Measurements from ENCODE around the gene ARPC2. TPM values are rescaled to one million over a fixed set of nuclear protein-coding genes. Genes with fewer than 3 reads are reported as not detected.
"Not testable (repeated sequence)": the region's sequence is repeated elsewhere in the genome, so short reads cannot be mapped to it uniquely, and the experiment has no call there.

Gene ARPC2
- total RNA-seq, 4 donors from 2014 or later, result 275 to 314 (median 287) TPM

DNA sequence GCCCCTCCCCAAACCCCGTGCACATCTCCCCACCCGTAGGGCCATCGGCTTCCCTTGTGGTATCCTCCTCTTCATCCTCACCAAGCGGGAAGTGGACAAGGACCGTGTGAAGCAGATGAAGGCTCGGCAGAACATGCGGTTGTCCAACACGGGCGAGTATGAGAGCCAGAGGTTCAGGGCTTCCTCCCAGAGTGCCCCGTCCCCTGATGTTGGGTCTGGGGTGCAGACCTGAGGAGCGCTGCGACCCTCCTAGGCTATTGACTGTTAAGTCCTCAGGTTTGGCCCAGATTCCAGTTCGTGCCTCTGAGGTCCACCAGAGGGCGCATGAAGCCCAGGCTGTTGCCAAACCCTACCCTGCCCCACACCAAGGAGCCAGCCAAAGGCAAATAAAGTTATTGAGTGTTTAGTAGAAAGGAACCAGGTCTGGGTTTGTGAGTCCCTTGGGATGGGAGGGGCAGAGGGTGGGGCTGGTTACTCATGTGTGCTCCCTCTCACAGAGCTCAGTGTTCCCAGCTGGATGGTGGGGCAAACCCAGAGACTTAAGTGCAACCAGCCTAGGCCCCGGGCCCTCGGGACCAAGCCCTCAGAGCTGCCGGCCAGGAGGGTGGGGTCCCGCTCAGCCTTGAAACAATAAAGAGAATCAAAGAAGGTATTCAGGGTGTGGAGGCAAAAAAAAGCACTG, 55.7 kb downstream of the ARPC2 start:
- WGBS, 2 donors (ENCODE audit: low coverage in 1 of 2), result 10% methylated on average over 2 to 5 of the region's 18 CpGs
- no peaks in the 10 kb centered on the region for H3K9me3 ChIP-seq
- H3K27ac ChIP-seq, result peak overlapping the region; percentile 1 to 80 (median 80)
- ATAC-seq, result peak; percentile 74
- no peaks in the 10 kb centered on the region for H3K27me3 ChIP-seq
- H3K4me3 ChIP-seq, result peak overlapping the region in 1 of 2 donors; percentile 15
- peaks cover 3 to 69% (median 25%) of the 10 kb centered on the region in 3 donors for H3K4me1 ChIP-seq
- H3K36me3 ChIP-seq, result peaks cover 0 to 45% of the 10 kb centered on the region in 2 donors
- TF ChIP-seq, protein P1, sequence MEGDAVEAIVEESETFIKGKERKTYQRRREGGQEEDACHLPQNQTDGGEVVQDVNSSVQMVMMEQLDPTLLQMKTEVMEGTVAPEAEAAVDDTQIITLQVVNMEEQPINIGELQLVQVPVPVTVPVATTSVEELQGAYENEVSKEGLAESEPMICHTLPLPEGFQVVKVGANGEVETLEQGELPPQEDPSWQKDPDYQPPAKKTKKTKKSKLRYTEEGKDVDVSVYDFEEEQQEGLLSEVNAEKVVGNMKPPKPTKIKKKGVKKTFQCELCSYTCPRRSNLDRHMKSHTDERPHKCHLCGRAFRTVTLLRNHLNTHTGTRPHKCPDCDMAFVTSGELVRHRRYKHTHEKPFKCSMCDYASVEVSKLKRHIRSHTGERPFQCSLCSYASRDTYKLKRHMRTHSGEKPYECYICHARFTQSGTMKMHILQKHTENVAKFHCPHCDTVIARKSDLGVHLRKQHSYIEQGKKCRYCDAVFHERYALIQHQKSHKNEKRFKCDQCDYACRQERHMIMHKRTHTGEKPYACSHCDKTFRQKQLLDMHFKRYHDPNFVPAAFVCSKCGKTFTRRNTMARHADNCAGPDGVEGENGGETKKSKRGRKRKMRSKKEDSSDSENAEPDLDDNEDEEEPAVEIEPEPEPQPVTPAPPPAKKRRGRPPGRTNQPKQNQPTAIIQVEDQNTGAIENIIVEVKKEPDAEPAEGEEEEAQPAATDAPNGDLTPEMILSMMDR (IDR thresholded peaks at IDR 0.05), result peak in 3 of 4 experiments; percentile 92 to 95 (median 95)
- TF ChIP-seq POLR2AphosphoS5 (IDR thresholded peaks at IDR 0.05) (peak; percentile 80), POLR2A (IDR thresholded peaks at IDR 0.05) (no peak)

DNA sequence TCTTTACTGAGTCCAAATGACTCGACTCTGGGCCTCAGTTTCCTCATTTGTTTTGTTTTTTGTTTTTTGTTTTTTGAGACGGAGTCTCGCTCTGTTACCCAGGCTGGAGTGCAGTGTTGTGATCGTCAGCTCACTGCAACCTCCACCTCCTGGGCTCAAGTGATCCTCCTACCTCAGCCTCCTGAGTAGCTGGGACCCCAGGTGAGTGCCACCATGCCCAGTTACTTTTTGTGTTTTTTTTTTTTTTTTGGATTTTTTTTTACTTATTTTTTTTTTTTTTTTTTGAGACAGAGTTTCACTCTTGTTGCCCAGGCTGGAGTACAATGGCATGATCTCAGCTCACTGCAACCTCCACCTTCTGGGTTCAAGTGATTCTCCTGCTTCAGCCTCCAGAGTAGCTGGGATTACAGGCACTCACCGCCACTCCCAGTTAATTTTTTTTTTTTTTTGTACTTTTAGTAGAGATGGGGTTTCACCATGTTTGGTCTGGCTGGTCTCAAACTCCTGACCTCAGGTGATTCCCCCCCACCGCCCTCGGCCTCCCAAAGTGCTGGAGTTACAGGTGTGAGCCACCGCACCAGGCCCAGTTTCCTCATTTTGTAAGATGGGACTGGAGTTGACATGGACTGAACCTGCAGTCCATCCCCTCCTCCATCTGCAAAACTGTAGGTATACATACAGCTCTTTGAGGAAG, 56.4 kb downstream of the ARPC2 start:
- ATAC-seq, H3K27me3 ChIP-seq, H3K4me3 ChIP-seq, H3K9me3 ChIP-seq: not testable (repeated sequence)
- H3K27ac ChIP-seq, result peak overlapping the region; percentile 1 to 80 (median 80)
- peaks cover 3 to 69% (median 25%) of the 10 kb centered on the region in 3 donors for H3K4me1 ChIP-seq
- H3K36me3 ChIP-seq, result peaks cover 0 to 50% of the 10 kb centered on the region in 2 donors
- WGBS, 2 donors (ENCODE audit: low coverage in 1 of 2), result 67 to 85% methylated on average over 4 to 5 of the region's 8 CpGs

DNA sequence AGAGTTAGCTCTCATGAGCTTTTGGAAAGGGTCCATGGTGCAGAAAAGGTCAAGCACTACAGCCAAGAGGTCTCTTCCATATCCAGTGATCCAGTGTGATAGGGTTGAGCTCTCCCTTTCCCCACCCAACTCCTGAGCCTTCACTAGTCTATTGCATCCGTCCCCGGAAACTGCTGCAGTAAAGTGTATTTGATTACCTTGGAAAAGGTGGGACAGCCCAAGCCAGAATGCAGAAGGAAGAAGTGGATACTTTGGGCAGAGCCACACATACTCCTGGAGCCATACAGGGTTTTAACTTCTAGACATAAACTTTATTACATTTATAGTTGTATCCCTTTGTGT, 56.9 kb downstream of the ARPC2 start:
- ATAC-seq, result no peak
- 35 to 83% methylated on average over 2 of the region's 2 CpGs for WGBS, 2 donors (ENCODE audit: low coverage in 1 of 2)
- H3K4me3 ChIP-seq, result no peak overlapping the region
- H3K9me3 ChIP-seq, result no peaks in the 10 kb centered on the region
- peaks cover 3 to 69% (median 23%) of the 10 kb centered on the region in 3 donors for H3K4me1 ChIP-seq
- TF ChIP-seq, protein P1 (IDR thresholded peaks at IDR 0.05), result no peak
- no peak for TF ChIP-seq EP300 (IDR thresholded peaks at IDR 0.05)
- TF ChIP-seq POLR2A (IDR thresholded peaks at IDR 0.05), result no peak
- TF ChIP-seq POLR2AphosphoS5 (IDR thresholded peaks at IDR 0.05), result no peak
- no peaks in the 10 kb centered on the region for H3K27me3 ChIP-seq
- H3K36me3 ChIP-seq, result peaks cover 0 to 55% of the 10 kb centered on the region in 2 donors
- peak overlapping the region in 3 of 4 donors; percentile 62 to 80 (median 79) for H3K27ac ChIP-seq

DNA sequence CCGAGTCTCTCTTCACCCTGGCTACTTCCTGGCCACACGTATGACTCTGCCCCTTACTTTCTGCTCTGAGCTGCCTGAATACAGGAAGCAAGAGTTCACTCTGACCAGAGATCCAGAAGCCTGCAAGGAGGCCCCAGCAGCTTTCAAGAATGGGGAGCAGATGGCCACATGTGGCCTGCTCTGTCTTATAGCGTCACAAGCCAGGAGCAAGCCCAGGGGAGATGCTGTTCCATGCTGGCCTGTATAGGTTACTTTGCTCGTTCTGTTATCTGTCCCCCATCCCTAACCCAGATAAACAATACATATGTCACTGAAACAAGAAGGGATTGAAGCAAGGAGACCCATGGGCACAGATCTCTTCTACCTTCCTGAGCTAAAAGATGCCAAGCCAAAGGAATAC, 57.6 kb downstream of the ARPC2 start:
- peaks cover 3 to 65% (median 19%) of the 10 kb centered on the region in 3 donors for H3K4me1 ChIP-seq
- no peaks in the 10 kb centered on the region for H3K27me3 ChIP-seq
- 63% methylated on average over 2 of the region's 4 CpGs; no CpG with 5 or more reads in 1 of the 2 donors for whole genome bisulfite sequencing, 2 donors (ENCODE audit: low coverage in 1 of 2)
- no peak for TF ChIP-seq EP300 (IDR thresholded peaks at IDR 0.05)
- TF ChIP-seq, protein P1 (IDR thresholded peaks at IDR 0.05), result no peak
- TF ChIP-seq POLR2AphosphoS5 (IDR thresholded peaks at IDR 0.05), result no peak
- no peak for TF ChIP-seq POLR2A (IDR thresholded peaks at IDR 0.05)
- H3K4me3 ChIP-seq, result no peak overlapping the region
- H3K36me3 ChIP-seq, result peaks cover 0 to 62% of the 10 kb centered on the region in 2 donors
- H3K27ac ChIP-seq, result peak overlapping the region in 3 of 4 donors; percentile 58 to 80 (median 62)
- ATAC-seq, result no peak
- no peaks in the 10 kb centered on the region for H3K9me3 ChIP-seq

DNA sequence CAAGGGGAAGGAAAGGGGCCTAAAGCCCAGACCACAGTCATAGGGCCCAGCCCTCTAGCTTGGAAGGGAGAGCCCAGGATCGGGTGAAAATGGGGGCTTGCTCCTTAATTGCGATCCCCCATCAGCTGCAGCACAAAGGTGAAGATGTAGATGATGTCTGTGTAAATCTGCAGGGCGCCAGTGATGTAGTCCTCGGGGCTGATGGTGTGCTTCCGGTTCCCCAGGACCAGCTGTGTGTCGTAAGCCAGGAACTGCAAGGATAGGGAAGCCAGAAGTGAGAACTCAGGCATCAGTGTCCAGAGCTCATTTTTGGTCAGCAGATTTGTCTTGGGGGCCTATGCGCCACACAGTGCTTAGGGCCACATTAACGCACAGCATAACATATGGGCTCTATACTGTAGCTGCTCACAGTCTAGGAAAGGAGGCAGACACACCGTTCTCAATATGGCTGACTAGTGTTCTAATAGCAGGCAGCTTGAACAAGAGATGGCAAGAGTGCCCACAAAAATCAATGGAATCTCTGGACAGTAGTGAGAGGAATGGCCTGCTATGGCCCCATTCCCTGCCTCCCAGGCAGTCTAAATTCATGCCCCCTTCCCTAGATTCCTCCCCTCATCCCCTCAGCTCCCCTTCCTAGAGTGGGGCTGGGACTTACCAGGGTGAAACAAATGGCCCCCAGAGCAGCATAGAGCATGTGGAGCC, 58.5 kb downstream of the ARPC2 start:
- Histone ChIP-seq H3K27ac (peak overlapping the region in 3 of 4 donors; percentile 39 to 80 (median 58)), H3K4me1 (peaks cover 3 to 72% (median 19%) of the 10 kb centered on the region in 3 donors), H3K27me3 (no peaks in the 10 kb centered on the region), H3K9me3 (no peaks in the 10 kb centered on the region), H3K4me3 (no peak overlapping the region), H3K36me3 (peaks cover 0 to 72% of the 10 kb centered on the region in 2 donors)
- 49 to 68% methylated on average over 4 to 5 of the region's 9 CpGs for WGBS, 2 donors (ENCODE audit: low coverage in 1 of 2)
- ATAC-seq, result no peak
- TF ChIP-seq, protein P1 (IDR thresholded peaks at IDR 0.05), result no peak
- no peak for TF ChIP-seq POLR2A (IDR thresholded peaks at IDR 0.05)
- TF ChIP-seq EP300 (IDR thresholded peaks at IDR 0.05), result no peak
- no peak for TF ChIP-seq POLR2AphosphoS5 (IDR thresholded peaks at IDR 0.05)

Measured in gastroesophageal sphincter (tissue), 4 donors.